ENCODE data around the gene SCLT1.

DNA sequence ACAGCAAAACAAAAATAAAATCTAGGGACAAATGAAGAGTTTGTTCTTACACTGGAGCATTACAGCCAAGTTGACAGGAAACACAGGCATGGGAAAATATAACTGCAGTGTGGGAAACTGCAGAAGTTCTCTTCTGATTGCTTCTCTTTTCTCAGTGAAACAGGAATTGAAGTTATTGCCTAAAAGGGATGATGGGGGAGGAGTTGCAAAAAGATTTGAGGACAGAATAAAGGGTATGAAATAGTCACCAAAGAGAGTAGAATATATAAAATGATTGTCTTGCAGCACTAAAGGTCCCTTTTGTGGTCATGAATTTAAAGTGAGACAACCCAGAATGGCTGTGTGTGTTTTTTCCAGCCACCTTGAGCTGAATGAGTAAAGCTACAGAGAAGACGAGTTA is 180.1 kb downstream of the SCLT1 start:
- TF ChIP-seq, protein P1, sequence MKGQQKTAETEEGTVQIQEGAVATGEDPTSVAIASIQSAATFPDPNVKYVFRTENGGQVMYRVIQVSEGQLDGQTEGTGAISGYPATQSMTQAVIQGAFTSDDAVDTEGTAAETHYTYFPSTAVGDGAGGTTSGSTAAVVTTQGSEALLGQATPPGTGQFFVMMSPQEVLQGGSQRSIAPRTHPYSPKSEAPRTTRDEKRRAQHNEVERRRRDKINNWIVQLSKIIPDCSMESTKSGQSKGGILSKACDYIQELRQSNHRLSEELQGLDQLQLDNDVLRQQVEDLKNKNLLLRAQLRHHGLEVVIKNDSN (IDR thresholded peaks at IDR 0.05): no peak
- TF ChIP-seq YY1 (IDR thresholded peaks at IDR 0.05; ENCODE audit: low read depth) (no peak), EP300 (IDR thresholded peaks at IDR 0.05; ENCODE audit: borderline replicate concordance) (no peak), TEAD4 (IDR thresholded peaks at IDR 0.05) (no peak), TAF1 (IDR thresholded peaks at IDR 0.05; ENCODE audit: low read depth) (no peak), ZBTB7A (IDR thresholded peaks at IDR 0.05; ENCODE audit: low read depth) (no peak), FOXM1 (IDR thresholded peaks at IDR 0.05; ENCODE audit: borderline replicate concordance, low read depth) (no peak), TCF12 (IDR thresholded peaks at IDR 0.05; ENCODE audit: low read depth) (no peak), NFIC (IDR thresholded peaks at IDR 0.05) (no peak), CREB1 (IDR thresholded peaks at IDR 0.05; ENCODE audit: low read depth) (no peak), CEBPB (IDR thresholded peaks at IDR 0.05) (no peak), RAD21 (IDR thresholded peaks at IDR 0.05; ENCODE audit: low read depth) (no peak)
- TF ChIP-seq, protein P2, sequence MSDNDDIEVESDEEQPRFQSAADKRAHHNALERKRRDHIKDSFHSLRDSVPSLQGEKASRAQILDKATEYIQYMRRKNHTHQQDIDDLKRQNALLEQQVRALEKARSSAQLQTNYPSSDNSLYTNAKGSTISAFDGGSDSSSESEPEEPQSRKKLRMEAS (IDR thresholded peaks at IDR 0.05): no peak
- TF ChIP-seq, protein P3, sequence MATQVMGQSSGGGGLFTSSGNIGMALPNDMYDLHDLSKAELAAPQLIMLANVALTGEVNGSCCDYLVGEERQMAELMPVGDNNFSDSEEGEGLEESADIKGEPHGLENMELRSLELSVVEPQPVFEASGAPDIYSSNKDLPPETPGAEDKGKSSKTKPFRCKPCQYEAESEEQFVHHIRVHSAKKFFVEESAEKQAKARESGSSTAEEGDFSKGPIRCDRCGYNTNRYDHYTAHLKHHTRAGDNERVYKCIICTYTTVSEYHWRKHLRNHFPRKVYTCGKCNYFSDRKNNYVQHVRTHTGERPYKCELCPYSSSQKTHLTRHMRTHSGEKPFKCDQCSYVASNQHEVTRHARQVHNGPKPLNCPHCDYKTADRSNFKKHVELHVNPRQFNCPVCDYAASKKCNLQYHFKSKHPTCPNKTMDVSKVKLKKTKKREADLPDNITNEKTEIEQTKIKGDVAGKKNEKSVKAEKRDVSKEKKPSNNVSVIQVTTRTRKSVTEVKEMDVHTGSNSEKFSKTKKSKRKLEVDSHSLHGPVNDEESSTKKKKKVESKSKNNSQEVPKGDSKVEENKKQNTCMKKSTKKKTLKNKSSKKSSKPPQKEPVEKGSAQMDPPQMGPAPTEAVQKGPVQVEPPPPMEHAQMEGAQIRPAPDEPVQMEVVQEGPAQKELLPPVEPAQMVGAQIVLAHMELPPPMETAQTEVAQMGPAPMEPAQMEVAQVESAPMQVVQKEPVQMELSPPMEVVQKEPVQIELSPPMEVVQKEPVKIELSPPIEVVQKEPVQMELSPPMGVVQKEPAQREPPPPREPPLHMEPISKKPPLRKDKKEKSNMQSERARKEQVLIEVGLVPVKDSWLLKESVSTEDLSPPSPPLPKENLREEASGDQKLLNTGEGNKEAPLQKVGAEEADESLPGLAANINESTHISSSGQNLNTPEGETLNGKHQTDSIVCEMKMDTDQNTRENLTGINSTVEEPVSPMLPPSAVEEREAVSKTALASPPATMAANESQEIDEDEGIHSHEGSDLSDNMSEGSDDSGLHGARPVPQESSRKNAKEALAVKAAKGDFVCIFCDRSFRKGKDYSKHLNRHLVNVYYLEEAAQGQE (IDR thresholded peaks at IDR 0.05; ENCODE audit: low read depth): no peak

Data from Ishikawa (cell line).